Measurements from ENCODE around the gene OR2A5. TPM values are rescaled to one million over a fixed set of nuclear protein-coding genes. Genes with fewer than 3 reads are reported as not detected.

The OR2A5 gene
- total RNA-seq, 1 donor from 2014 or later, result not detected

GRCh38 chr7:144019457-144019856 lies 29.3 kb upstream of the OR2A5 start:
- no peak overlapping the region for H3K27ac Mint-ChIP-seq
- no peaks in the 10 kb centered on the region for H3K4me1 Mint-ChIP-seq (ENCODE audit: low read depth)
- no peaks in the 10 kb centered on the region for H3K27me3 Mint-ChIP-seq
- TF ChIP-seq CTCF (IDR thresholded peaks at IDR 0.05; ENCODE audit: unreplicated experiment), result no peak
- no peaks in the 10 kb centered on the region for H3K36me3 Mint-ChIP-seq (ENCODE audit: insufficient read depth)
- no peak for DNase-seq (ENCODE audit: low spot score, unreplicated experiment)
- no peak overlapping the region for H3K4me3 Mint-ChIP-seq (ENCODE audit: low read depth)
- H3K9me3 Mint-ChIP-seq (ENCODE audit: low read depth), result no peaks in the 10 kb centered on the region

GRCh38 chr7:144020340-144020739 lies 28.4 kb upstream of the OR2A5 start:
- no peak for TF ChIP-seq CTCF (IDR thresholded peaks at IDR 0.05; ENCODE audit: unreplicated experiment)
- Mint-ChIP-seq H3K9me3 (ENCODE audit: low read depth) (no peaks in the 10 kb centered on the region), H3K27ac (no peak overlapping the region)

GRCh38 chr7:144022169-144022568 lies 26.6 kb upstream of the OR2A5 start:
- Mint-ChIP-seq H3K27me3 (no peaks in the 10 kb centered on the region), H3K4me1 (ENCODE audit: low read depth) (no peaks in the 10 kb centered on the region), H3K36me3 (ENCODE audit: insufficient read depth) (no peaks in the 10 kb centered on the region), H3K9me3 (ENCODE audit: low read depth) (no peaks in the 10 kb centered on the region), H3K4me3 (ENCODE audit: low read depth) (no peak overlapping the region), H3K27ac (no peak overlapping the region)
- no peak for TF ChIP-seq CTCF (IDR thresholded peaks at IDR 0.05; ENCODE audit: unreplicated experiment)
- no peak for DNase-seq (ENCODE audit: low spot score, unreplicated experiment)

More at GRCh38 chr7:144020340-144020739, 28.4 kb upstream of the OR2A5 start:
- Mint-ChIP-seq H3K27me3 (no peaks in the 10 kb centered on the region), H3K36me3 (ENCODE audit: insufficient read depth) (no peaks in the 10 kb centered on the region), H3K4me1 (ENCODE audit: low read depth) (no peaks in the 10 kb centered on the region), H3K4me3 (ENCODE audit: low read depth) (no peak overlapping the region)
- DNase-seq (ENCODE audit: low spot score, unreplicated experiment), result no peak

- H3K9me3 Mint-ChIP-seq (ENCODE audit: low read depth), result no peaks in the 10 kb centered on the region
- H3K36me3 Mint-ChIP-seq (ENCODE audit: insufficient read depth), result no peaks in the 10 kb centered on the region
- TF ChIP-seq CTCF (IDR thresholded peaks at IDR 0.05; ENCODE audit: unreplicated experiment), result no peak
- DNase-seq (ENCODE audit: low spot score, unreplicated experiment), result no peak
- H3K27me3 Mint-ChIP-seq, result no peaks in the 10 kb centered on the region
- H3K4me3 Mint-ChIP-seq (ENCODE audit: low read depth), result no peak overlapping the region
- H3K4me1 Mint-ChIP-seq (ENCODE audit: low read depth), result no peaks in the 10 kb centered on the region
- H3K27ac Mint-ChIP-seq, result no peak overlapping the region
Measured at GRCh38 chr7:144023171-144023827, 25.4 kb upstream of the OR2A5 start.

- Mint-ChIP-seq H3K4me1 (ENCODE audit: low read depth) (no peaks in the 10 kb centered on the region), H3K36me3 (ENCODE audit: insufficient read depth) (no peaks in the 10 kb centered on the region), H3K27me3 (no peaks in the 10 kb centered on the region), H3K4me3 (ENCODE audit: low read depth) (no peak overlapping the region), H3K27ac (no peak overlapping the region), H3K9me3 (ENCODE audit: low read depth) (no peaks in the 10 kb centered on the region)
- no peak for TF ChIP-seq CTCF (IDR thresholded peaks at IDR 0.05; ENCODE audit: unreplicated experiment)
- no peak for DNase-seq (ENCODE audit: low spot score, unreplicated experiment)
Measured at GRCh38 chr7:144024213-144024612, 24.5 kb upstream of the OR2A5 start.

Data from progenitor cell of endocrine pancreas (in vitro differentiated cells).